ENCODE results near the gene PTPRD.

GRCh38 chr9:8733131-8733954 lies 1879.5 kb downstream of the PTPRD start:
- TF ChIP-seq, protein P1, sequence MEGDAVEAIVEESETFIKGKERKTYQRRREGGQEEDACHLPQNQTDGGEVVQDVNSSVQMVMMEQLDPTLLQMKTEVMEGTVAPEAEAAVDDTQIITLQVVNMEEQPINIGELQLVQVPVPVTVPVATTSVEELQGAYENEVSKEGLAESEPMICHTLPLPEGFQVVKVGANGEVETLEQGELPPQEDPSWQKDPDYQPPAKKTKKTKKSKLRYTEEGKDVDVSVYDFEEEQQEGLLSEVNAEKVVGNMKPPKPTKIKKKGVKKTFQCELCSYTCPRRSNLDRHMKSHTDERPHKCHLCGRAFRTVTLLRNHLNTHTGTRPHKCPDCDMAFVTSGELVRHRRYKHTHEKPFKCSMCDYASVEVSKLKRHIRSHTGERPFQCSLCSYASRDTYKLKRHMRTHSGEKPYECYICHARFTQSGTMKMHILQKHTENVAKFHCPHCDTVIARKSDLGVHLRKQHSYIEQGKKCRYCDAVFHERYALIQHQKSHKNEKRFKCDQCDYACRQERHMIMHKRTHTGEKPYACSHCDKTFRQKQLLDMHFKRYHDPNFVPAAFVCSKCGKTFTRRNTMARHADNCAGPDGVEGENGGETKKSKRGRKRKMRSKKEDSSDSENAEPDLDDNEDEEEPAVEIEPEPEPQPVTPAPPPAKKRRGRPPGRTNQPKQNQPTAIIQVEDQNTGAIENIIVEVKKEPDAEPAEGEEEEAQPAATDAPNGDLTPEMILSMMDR (conservative IDR thresholded peaks at IDR 0.05 in 1 of 2, IDR thresholded peaks at IDR 0.05 in 1 of 2; ENCODE audit: low read depth in 1 of 2, low read length in 2 of 2): no peak
- TF ChIP-seq EZH2 (IDR thresholded peaks at IDR 0.05; ENCODE audit: low read length, missing control alignments): no peak

Measured in fibroblast of lung (primary cell).